Cardiac fibroblast (primary cell): ENCODE data around the gene TSPO.

Source experiments
- DNase-seq, 2 donors: peaks; one replicate each; pipeline versions ENCODE4 v3.0.0 to v3.0.0-alpha.2; 2010; ENCODE audit warnings: low read depth in 2 of 2
- H3K4me3 ChIP-seq, 2 donors: replicated peaks in 1 of 2; 1 replicate in 1 of 2; 2 replicates in 1 of 2; pipeline ENCODE4 v1.5.1; 2011; ENCODE audit warnings: low read depth in 2 of 2, low read length in 2 of 2, mild to moderate bottlenecking in 2 of 2, moderate library complexity in 1 of 2
- TF ChIP-seq, protein P1 (sequence below): IDR thresholded peaks from one replicate; pipeline ENCODE4 v1.5.1; 2011; ENCODE audit warnings: low read depth, mild to moderate bottlenecking, low read length, inconsistent platforms

The TSPO gene

DNA sequence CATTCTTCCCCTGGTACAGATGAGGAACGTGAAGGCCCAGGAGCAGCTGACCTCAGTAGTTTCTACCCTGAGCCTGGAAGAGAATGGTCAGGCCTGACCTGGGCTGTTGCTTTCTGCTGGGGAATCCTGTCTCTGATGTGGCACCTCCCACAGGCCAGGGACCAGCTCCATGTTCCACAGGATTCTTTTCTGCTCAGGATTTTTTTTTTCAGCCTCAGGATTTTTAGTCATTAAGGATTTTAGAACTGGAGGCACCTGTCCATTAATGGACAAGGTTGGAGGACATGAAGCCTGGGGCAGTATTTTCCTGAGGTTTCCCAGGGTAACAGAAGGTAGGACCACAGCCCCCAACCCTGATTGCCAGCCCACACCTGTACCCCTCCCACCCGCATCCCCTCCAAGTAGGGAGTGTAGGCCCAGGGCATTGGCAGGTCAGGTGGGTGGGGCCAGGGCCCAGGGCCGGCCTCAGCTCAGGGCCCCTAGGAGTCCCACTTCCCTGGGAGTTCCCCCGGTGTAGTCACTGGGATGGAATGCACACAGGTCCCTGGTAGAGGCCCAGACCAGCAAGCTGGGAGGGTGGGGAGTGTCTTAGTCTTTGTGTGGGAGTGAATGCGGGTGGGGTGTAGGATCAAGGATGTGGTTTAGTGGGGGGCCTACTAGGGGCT is 24.7 kb upstream of the TSPO start:
- DNase-seq, result peak; percentile 64 to 85
- TF ChIP-seq, protein P1, sequence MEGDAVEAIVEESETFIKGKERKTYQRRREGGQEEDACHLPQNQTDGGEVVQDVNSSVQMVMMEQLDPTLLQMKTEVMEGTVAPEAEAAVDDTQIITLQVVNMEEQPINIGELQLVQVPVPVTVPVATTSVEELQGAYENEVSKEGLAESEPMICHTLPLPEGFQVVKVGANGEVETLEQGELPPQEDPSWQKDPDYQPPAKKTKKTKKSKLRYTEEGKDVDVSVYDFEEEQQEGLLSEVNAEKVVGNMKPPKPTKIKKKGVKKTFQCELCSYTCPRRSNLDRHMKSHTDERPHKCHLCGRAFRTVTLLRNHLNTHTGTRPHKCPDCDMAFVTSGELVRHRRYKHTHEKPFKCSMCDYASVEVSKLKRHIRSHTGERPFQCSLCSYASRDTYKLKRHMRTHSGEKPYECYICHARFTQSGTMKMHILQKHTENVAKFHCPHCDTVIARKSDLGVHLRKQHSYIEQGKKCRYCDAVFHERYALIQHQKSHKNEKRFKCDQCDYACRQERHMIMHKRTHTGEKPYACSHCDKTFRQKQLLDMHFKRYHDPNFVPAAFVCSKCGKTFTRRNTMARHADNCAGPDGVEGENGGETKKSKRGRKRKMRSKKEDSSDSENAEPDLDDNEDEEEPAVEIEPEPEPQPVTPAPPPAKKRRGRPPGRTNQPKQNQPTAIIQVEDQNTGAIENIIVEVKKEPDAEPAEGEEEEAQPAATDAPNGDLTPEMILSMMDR, result no peak
- H3K4me3 ChIP-seq, result no peak overlapping the region

DNA sequence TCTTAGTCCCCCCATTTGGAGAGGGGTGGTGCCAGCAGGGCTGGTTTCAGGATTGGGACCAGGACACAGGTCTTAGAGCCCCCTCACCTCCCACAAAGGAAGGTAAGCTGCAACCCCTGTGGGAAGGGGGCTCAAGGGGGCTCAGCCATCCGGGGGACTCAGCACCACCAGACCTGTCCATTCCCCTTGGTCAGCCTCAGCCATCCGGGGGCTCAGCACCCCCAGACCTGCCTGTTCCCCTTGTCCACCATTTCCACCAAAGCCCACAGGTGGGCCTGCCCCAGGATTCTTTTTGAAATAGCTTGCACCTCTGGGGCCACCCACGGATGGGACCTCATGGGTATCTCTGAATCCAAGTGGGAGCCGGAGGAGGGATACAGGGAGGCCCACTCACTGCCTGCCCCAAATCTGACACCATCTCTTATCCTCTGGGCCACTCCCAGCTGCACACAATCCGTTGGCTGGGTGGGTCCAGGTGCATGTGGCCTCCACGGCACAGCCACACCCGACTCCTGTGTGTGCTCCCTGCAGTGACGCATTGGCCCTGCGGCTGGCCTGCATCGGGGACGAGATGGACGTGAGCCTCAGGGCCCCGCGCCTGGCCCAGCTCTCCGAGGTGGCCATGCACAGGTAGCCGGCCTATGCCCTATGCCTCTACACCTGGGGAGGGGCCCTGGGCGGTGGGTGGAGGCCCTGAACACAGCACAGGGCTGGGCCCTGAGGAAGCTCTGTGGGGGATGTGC is 24.0 kb upstream of the TSPO start:
- no peak for DNase-seq
- TF ChIP-seq, protein P1, result no peak
- no peak overlapping the region for H3K4me3 ChIP-seq

DNA sequence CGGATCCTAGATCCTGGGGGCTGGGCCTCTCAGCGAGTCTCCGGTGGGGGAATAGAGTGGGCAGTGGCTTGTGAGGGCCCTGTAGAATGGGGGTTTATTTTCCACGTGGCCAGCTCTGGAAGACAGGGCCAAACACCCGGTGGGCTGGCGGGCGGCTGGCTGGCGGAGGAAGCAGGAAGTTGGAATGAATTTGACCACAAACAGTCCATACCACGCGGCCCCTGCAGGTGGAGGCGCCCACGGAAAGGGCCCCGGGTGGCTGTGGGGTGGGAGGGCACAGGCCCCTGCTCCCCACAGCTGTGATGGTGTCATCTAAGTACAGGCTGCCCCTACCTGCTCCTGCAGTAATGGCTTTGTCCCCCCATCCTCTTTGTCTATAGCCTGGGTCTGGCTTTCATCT is 23.2 kb upstream of the TSPO start:
- DNase-seq, result no peak
- no peak overlapping the region for H3K4me3 ChIP-seq
- TF ChIP-seq, protein P1, result no peak

DNA sequence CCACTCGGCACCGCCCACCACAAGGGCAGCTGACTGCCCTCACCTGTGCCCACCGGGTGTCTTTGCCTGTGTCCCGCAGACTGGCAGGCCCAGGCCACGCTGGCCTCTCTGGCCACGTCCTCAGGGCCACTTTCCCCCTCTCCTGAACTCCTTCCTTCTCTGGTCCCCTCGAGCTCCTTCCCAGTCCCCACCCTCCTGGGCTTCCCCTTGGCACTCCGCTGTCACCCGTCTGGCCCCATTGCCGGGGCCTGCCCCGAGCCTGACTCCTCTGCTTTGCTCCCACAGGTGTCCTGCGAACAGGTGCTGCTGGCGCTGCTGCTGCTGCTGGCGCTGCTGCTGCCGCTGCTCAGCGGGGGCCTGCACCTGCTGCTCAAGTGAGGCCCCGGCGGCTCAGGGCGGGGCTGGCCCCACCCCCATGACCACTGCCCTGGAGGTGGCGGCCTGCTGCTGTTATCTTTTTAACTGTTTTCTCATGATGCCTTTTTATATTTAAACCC is 22.4 kb upstream of the TSPO start:
- DNase-seq, result no peak

DNA sequence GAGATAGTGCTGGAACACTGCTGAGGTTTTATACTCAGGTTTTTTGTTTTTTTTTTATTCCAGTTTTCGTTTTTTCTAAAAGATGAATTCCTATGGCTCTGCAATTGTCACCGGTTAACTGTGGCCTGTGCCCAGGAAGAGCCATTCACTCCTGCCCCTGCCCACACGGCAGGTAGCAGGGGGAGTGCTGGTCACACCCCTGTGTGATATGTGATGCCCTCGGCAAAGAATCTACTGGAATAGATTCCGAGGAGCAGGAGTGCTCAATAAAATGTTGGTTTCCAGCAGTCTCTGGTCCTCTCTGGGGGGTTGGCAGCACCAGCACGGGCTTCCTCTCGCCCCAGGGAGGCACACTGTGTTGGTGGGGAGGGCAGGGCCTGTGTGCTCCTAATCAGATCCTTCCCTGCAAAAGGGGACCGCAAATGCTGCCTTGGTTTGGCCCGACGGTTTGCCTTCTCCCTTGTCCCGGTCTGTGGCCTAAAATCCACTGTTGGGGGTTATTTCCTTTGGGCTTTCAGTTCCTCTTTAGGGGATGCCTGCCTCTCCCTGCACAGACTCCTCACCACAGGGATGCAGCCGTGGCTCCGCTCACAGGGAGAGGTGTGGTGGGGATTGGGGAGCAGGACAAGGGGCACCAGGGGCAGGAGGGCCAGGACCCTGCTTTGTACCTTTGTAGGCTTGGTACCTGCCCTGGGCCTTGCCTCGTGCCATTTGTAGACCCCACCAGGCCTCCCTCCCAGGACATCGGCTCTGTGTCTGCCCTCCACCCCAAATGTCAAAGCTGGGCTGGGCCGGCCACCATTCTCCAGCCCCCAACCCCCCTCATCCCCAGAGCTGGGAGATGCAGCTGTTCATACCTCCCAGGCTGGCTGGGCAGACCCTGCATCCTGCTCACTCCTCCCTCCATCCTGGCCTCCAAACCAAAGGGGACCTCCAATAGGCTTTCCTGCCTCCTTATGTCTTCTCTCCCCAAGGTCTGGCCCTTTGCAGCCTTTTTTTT is 21.6 kb upstream of the TSPO start:
- H3K4me3 ChIP-seq, result no peak overlapping the region
- no peak for DNase-seq
- TF ChIP-seq, protein P1, result no peak

More for the DNA sequence above, 22.4 kb upstream of the TSPO start:
- H3K4me3 ChIP-seq, result no peak overlapping the region
- TF ChIP-seq, protein P1, result no peak

DNA sequence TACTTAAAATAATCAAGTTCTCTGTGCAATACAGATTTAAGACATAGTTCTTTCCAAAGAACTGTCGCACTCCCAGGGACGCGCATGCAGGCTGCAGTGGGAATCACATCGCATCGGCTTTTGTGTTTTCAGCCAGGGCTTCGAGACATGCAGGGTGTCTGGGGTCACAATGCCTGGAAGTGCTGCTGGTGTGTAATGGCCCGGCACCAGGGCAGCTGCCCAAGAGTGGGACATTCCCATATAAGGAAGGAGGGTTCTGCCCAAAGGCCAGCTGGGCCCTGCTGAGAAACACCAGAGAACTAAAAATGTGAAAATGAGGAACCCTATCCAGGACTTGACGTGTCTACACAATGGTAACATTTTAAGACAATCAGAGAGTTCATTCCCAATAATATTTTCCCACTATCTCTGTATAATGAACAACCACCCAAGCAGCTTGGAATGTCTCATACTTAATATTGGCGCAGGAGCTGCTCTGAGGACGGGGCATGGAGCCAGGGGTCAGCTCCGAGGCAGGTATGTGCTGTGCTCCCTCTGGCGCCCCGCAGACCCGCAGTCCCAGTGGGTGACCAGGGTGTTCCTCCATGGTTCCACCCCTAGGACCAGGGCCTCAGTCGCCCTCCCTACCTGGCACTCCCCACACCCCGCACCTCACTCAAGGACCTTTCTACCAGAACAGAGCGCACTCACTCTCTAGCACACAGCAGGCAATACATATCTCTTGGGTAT is 19.4 kb upstream of the TSPO start:
- H3K4me3 ChIP-seq, result no peak overlapping the region
- TF ChIP-seq, protein P1, result no peak
- DNase-seq, result no peak
